ENCODE results near the gene SEPTIN5. TPM values are rescaled to one million over a fixed set of nuclear protein-coding genes. Genes with fewer than 3 reads are reported as not detected.

Gene SEPTIN5
- total RNA-seq, 2 experiments from 2014 or later = 0.71 to 0.75 TPM

DNA sequence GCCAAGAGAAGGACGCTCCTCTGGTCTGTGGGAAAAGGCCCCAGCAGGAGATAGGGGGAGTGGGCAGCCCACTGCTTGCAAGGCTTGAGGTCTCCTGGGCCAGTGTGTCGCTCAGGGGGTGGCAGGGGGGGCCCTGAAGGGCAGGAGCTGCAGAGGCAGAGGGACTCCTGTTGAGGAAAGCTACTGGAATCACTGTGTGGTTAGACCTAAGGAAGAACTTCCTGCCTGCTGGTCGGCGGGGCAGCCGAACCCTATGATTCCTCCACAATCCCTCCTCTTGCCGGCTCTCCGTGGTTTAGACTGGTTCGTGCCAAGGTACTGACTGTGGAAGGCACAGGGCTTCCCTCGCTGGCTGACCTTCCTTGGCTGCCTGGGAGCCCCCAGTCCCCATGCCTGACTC lies 15.2 kb downstream of the SEPTIN5 start:
- Histone ChIP-seq H3K4me1 (ENCODE audit: insufficient read depth, low read length) (peaks cover 11% of the 10 kb centered on the region), H3K9me3 (ENCODE audit: control insufficient read depth in 1 of 2, insufficient read depth in 1 of 2, low read length in 2 of 2) (peaks cover 0 to 3% of the 10 kb centered on the region in 2 experiments), H3K4me3 (ENCODE audit: low read length) (no peak overlapping the region), H3K27me3 (ENCODE audit: control insufficient read depth in 1 of 2, insufficient read depth in 2 of 2, low read length in 2 of 2) (peaks cover 5 to 10% of the 10 kb centered on the region in 2 experiments), H3K36me3 (ENCODE audit: insufficient read depth, low read length) (no peaks in the 10 kb centered on the region), H3K27ac (ENCODE audit: low read depth in 1 of 2, low read length in 2 of 2) (no peak overlapping the region)
- DNase-seq (no peak), ATAC-seq (ENCODE audit: poor library complexity) (no peak)
- no peak overlapping the region for H3K4me3 Mint-ChIP-seq
- H3K4me1 Mint-ChIP-seq (ENCODE audit: low read depth) = no peaks in the 10 kb centered on the region
- no peak overlapping the region for H3K27ac Mint-ChIP-seq
- no peaks in the 10 kb centered on the region for H3K36me3 Mint-ChIP-seq (ENCODE audit: low read depth)
- ChIA-PET POLR2A (interaction anchor here (1.1 to 1.4 kb wide), 2 partner anchors 181 to 184 kb away, joined by 4 to 6 read pairs; no protein-coding TSS in a partner anchor), CTCF (interaction anchor here (1.5 to 3.8 kb wide), 2 partner anchors 27 to 183 kb away, joined by 8 to 69 read pairs; no protein-coding TSS in a partner anchor)
- H3K27me3 Mint-ChIP-seq = peaks cover 10% of the 10 kb centered on the region
- intact Hi-C loops (cut with DNase I, micrococcal nuclease) = no loop called here
- H3K9me3 Mint-ChIP-seq = no peaks in the 10 kb centered on the region
- TF ChIP-seq, protein P1, sequence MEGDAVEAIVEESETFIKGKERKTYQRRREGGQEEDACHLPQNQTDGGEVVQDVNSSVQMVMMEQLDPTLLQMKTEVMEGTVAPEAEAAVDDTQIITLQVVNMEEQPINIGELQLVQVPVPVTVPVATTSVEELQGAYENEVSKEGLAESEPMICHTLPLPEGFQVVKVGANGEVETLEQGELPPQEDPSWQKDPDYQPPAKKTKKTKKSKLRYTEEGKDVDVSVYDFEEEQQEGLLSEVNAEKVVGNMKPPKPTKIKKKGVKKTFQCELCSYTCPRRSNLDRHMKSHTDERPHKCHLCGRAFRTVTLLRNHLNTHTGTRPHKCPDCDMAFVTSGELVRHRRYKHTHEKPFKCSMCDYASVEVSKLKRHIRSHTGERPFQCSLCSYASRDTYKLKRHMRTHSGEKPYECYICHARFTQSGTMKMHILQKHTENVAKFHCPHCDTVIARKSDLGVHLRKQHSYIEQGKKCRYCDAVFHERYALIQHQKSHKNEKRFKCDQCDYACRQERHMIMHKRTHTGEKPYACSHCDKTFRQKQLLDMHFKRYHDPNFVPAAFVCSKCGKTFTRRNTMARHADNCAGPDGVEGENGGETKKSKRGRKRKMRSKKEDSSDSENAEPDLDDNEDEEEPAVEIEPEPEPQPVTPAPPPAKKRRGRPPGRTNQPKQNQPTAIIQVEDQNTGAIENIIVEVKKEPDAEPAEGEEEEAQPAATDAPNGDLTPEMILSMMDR (IDR thresholded peaks at IDR 0.05) = no peak

DNA sequence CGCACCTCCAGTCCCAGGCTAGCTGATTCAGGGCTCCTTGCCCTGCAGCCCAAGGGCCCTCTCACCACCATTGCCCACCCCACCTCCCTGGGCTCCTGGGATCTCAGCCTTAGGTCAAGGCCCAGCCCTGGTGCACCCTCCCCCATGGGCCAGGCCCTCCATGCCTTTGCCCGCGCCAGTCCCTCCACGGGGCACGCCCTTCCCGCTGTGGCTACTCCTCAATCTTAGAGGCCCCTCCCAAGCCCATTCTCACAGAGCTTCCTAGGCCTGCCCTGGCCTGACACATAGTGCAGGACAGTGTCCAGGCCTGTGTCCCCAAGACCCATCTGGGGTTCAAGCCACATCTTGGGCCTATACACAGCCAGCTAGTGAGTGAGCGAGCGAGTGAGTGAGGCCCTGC lies 15.9 kb downstream of the SEPTIN5 start:
- intact Hi-C loops (cut with DNase I, micrococcal nuclease) = loop anchor here (1.0 to 2.0 kb wide), 4 partner anchors 27 to 217 kb away; no protein-coding TSS in a partner anchor
- no peak for ATAC-seq (ENCODE audit: poor library complexity)
- Histone ChIP-seq H3K4me1 (ENCODE audit: insufficient read depth, low read length) (peaks cover 10% of the 10 kb centered on the region), H3K4me3 (ENCODE audit: low read length) (no peak overlapping the region), H3K36me3 (ENCODE audit: insufficient read depth, low read length) (no peaks in the 10 kb centered on the region), H3K27ac (ENCODE audit: low read depth in 1 of 2, low read length in 2 of 2) (no peak overlapping the region), H3K9me3 (ENCODE audit: control insufficient read depth in 1 of 2, insufficient read depth in 1 of 2, low read length in 2 of 2) (no peaks in the 10 kb centered on the region), H3K27me3 (ENCODE audit: control insufficient read depth in 1 of 2, insufficient read depth in 2 of 2, low read length in 2 of 2) (peaks cover 2 to 3% of the 10 kb centered on the region in 2 experiments)
- TF ChIP-seq, protein P1 (IDR thresholded peaks at IDR 0.05) = no peak
- Mint-ChIP-seq H3K27me3 (peaks cover 3% of the 10 kb centered on the region), H3K4me1 (ENCODE audit: low read depth) (no peaks in the 10 kb centered on the region), H3K36me3 (ENCODE audit: low read depth) (no peaks in the 10 kb centered on the region), H3K27ac (no peak overlapping the region), H3K4me3 (no peak overlapping the region), H3K9me3 (no peaks in the 10 kb centered on the region)
- POLR2A ChIA-PET = interaction anchor here (0.5 to 2.2 kb wide), 5 partner anchors 162 to 192 kb away, joined by 3 to 9 read pairs (median 4); no protein-coding TSS in a partner anchor
- CTCF ChIA-PET = interaction anchor here (0.6 to 3.8 kb wide), 32 partner anchors 9 to 601 kb away, joined by 3 to 69 read pairs (median 5); partner anchors contain the start of genes GNB1L, RTL10 and TBX1
- DNase-seq = no peak

DNA sequence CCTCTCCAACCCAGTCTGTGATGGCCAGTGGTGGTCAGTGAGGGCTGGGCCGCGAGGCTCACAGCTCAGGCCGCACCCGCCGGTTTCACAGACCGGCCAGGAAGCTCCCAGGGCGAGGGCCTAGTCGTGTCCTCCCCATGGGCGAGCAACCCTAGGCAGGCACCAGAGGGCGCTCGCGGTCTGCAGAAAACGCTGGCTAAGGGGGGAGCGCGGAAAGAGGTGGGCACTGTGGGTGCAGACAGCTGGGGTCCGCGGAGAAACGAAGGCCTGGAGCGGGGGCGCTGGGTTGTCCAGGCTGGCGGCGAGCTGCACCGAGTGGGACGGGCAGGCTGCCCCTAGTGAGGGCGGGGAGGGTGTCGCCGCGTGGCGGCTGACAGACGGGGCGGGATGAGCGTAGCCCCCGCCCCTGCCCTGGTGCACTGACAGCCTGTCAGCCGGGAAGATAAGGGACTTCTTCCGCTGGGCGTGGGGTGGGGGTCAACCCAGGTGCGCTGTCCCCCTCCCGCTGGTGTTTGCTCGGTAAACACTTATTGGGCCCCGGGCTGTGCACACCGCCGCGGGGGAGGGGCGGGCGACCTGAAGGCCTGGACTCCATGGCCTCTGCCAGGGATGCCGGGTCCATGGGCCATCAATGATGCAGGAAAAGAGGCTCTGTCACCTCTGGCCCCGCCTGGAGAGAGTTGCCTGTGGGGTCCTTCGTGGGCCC lies 16.5 kb downstream of the SEPTIN5 start:
- intact Hi-C loops (cut with DNase I, micrococcal nuclease) = loop anchor here (1.0 to 2.0 kb wide), 4 partner anchors 26 to 216 kb away; no protein-coding TSS in a partner anchor
- no peak overlapping the region for H3K27ac ChIP-seq (ENCODE audit: low read depth in 1 of 2, low read length in 2 of 2)
- ChIA-PET POLR2A (interaction anchor here (0.5 to 2.2 kb wide), 5 partner anchors 161 to 192 kb away, joined by 3 to 9 read pairs (median 4); no protein-coding TSS in a partner anchor), CTCF (interaction anchor here (0.6 to 3.8 kb wide), 32 partner anchors 9 to 601 kb away, joined by 3 to 69 read pairs (median 5); partner anchors contain the start of genes GNB1L, RTL10 and TBX1)
- H3K27me3 Mint-ChIP-seq = no peaks in the 10 kb centered on the region
- H3K27ac Mint-ChIP-seq = no peak overlapping the region
- no peaks in the 10 kb centered on the region for H3K9me3 ChIP-seq (ENCODE audit: control insufficient read depth in 1 of 2, insufficient read depth in 1 of 2, low read length in 2 of 2)
- peaks cover 0 to 2% of the 10 kb centered on the region in 2 experiments for H3K27me3 ChIP-seq (ENCODE audit: control insufficient read depth in 1 of 2, insufficient read depth in 2 of 2, low read length in 2 of 2)
- no peaks in the 10 kb centered on the region for H3K9me3 Mint-ChIP-seq
- H3K36me3 ChIP-seq (ENCODE audit: insufficient read depth, low read length) = no peaks in the 10 kb centered on the region
- peak overlapping the region; percentile 89 for H3K4me3 Mint-ChIP-seq
- peak; percentile 75 to 92 (median 84) for DNase-seq
- H3K4me1 ChIP-seq (ENCODE audit: insufficient read depth, low read length) = peaks cover 10% of the 10 kb centered on the region
- ATAC-seq (ENCODE audit: poor library complexity) = peak; percentile 90
- H3K4me1 Mint-ChIP-seq (ENCODE audit: low read depth) = no peaks in the 10 kb centered on the region
- H3K36me3 Mint-ChIP-seq (ENCODE audit: low read depth) = no peaks in the 10 kb centered on the region
- TF ChIP-seq, protein P1 (IDR thresholded peaks at IDR 0.05) = peak; percentile 96
- H3K4me3 ChIP-seq (ENCODE audit: low read length) = peak overlapping the region; percentile 31

Data from CD4-positive, alpha-beta T cell (primary cell).